GM19099 (cell line): ENCODE data around the gene PRPF6.

Experiments
- POLR2A ChIP-seq: IDR thresholded peaks from 3 replicates; pipeline ENCODE4 v1.6.1; 2011; ENCODE audit warnings: low read depth; ENCODE audit not compliant: insufficient read length; ENCODE audit errors: extremely low read depth

Gene PRPF6

DNA sequence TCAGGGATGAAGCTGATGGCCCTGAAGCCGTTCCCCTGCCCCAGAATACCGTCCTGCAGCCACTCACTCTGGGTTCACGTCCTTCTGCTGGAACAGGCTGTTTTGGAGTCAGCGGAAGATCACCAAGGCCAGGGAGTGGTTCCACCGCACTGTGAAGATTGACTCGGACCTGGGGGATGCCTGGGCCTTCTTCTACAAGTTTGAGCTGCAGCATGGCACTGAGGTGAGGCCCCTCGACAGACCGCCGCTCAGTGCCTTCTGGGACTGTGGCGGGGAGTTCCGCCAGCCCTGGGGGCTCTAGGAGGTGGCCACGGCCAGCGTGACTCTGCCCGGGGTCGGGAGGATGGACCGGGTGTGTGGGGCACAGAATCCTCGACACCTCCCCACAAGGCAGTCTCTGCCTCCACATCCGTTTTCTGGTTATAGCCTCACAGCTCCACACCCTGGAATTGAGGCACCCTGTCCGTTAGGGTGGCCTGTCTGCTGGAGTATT lies 50.9 kb downstream of the PRPF6 start:
- TF ChIP-seq POLR2A: no peak

- TF ChIP-seq POLR2A: no peak
Observed at GRCh38 chr20:64032706-64033624, 52.0 kb downstream of the PRPF6 start.

DNA sequence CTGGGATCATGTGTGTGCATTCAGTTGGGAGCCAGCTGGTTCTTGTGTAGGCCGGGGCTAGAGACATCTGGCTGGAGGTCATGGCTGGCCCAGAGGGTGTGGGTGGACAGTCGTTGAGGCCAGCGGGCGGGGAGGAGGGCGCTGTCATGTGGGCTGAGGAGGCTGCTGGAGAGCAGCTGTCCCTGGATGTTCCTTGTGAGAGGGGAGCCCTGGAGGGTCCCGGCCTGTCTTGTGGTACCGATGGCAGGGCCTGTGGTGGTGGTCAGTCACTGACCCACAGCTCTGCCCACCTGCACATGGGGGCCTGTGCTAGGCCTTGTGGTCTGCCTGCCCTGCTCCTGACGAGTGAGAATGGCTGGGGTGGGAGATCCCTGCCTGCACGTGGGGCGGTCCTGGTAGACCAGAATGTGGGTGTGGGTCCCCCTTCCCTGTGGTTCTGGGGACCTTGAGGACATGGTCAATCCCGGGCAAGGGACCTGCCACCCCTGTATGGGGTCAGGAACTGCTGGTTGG lies 53.1 kb downstream of the PRPF6 start:
- no peak for TF ChIP-seq POLR2A

- no peak for TF ChIP-seq POLR2A
Observed at GRCh38 chr20:64035066-64035932, 54.4 kb downstream of the PRPF6 start.

DNA sequence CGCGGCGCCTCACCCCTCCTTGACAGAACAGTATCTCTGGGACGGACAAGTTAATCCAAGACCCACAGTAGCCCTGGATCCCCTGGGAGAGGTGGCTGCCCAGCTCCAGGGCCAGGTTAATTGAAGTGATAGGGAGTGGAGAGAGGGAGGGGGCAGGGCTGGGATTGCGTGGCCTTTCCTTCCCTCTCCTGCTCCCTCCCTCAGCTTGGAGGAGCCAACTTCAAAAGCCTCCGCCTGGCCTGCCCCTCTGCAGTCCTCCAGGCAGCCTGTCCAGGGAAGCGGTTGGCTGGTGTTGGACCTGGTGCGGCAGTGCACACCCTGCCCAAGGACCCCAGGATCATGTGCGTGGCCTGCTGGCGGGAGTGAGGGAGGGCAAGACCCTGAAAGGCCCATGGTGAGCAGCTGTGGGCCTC lies 55.0 kb downstream of the PRPF6 start, which contains the start of gene C20orf204:
Gene C20orf204 (plus strand): TSS at position 250 of the 413 bp plus-strand sequence. CDS start 142 bp downstream, at position 392.
- peak; percentile 0 for TF ChIP-seq POLR2A

DNA sequence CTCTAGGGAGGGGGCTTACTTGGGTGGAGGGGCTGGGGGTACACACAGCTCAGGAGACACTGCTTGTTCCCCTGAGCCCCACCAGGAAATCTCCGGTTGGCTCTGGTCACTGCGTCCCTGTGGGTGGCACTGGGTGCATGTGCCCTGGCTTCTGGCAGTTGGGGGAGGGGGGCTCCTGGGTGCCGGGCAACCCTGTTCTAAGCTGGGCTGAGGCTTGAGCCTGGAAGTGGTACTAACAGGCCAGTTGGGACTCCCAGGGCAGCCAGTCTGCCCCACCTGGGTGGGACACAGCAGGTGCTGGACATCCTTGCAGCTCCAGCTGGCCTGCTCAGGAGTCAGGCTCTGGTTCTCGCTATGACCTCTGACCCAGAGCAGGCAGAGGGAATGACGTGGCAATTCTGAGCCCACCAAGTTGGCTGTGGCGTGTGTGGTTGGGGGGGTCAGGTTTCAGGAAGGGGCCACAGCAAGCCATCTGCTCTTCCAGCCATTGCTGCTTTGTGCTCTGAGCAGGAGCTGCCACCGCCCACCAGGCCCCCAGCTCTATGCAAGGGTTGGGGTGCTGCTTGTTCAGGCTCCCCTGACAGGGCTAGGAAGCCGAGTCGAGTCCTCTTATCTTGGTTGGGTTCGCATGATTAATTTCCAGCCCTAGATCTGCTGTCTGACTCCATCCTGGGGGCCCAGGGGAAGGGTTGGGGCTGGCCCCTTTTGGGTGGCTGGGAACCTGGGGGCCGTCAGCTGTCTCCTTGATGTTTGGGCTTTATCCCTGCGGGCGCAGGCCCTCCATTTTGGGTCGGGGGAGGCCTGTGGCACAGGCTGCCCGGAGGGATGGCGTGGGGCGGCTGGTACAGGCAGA lies 55.6 kb downstream of the PRPF6 start:
- TF ChIP-seq POLR2A: no peak

GRCh38 chr20:64037199-64037497 lies 56.2 kb downstream of the PRPF6 start:
- no peak for TF ChIP-seq POLR2A

DNA sequence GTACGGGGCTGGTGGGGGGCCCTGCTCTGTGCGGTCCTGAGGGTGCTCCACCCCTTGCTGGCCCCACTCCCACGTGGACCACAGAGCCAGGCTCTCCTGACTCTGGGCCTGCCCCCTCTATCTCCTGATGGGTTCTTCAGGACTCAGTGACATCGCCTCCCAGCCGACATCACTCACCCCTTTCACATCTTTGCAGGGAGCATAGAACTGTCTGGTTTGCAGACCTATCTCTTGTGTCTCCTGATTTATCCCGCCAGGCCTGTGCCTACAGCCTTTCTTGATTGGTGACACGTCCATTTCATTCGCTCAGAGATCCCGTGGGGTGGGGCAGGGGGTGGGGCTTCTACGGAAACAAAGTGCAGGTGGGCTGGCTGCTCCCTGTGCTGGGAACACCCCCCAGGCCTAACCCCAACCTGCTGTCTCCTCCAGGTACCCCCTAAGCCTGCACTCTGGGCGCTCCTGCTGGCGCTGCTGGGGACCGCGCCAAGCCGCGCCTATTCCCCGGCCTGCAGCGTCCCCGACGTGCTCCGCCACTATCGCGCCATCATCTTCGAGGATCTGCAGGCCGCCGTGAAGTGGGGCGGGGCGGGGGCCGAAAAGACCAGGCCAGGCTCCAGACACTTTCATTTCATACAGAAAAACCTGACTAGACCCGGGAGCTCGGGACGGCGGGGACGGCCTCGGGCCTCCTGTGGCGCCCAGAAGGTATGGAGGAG lies 56.7 kb downstream of the PRPF6 start:
- peak; percentile 34 for TF ChIP-seq POLR2A

DNA sequence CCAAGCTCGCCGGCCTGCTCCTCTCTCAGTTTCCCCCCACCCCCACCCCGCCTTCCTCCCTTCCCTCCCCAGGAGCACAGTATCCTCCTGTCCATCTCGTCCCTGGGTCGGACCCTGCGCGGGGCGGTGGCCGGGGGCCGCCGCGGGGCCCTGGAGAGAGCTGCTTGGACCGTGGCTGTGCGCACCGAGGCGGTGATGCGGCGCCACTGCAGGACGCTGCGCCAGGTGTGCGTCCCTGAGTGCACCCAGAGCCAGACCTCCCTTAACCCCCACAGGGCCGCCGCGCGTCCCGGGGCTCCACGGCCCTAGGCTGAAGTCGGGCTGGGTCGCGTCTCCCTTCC lies 57.3 kb downstream of the PRPF6 start:
- peak; percentile 13 for TF ChIP-seq POLR2A

DNA sequence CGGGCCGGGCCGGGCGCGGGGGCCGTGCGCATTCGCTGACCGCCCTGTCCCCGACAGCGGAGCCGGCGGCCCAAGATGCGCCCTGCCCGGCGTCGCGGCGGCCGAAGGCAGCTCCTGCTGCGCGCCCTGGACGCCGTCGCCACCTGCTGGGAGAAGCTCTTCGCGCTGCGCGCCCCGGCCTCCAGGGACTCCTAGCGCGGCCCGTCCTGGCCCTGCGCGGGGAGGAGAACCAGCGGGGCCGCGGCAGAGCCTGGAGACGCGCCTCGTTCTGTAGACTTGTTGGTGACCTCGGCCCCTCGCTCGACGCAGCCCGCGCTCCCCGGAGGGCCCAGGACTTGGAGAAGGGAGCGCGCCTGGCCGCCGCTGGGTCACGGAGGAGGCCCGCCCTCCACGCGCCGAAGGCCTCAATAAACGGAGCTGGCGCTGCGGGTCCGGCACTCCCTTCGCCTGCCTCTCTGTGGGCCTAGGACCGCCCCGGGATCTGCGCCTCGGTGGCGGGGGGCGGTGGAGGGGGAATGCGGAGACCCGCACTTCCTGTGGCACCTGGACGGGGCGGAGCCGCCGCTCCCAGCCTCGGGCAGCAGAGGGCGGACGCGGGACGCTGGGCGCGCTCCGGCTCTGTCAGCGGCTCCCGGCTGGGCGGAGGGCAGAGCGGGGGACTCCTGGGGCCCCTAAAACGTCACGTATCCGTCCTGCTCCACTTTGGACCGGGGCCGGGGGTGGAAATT lies 57.8 kb downstream of the PRPF6 start:
- TF ChIP-seq POLR2A: peak; percentile 45

DNA sequence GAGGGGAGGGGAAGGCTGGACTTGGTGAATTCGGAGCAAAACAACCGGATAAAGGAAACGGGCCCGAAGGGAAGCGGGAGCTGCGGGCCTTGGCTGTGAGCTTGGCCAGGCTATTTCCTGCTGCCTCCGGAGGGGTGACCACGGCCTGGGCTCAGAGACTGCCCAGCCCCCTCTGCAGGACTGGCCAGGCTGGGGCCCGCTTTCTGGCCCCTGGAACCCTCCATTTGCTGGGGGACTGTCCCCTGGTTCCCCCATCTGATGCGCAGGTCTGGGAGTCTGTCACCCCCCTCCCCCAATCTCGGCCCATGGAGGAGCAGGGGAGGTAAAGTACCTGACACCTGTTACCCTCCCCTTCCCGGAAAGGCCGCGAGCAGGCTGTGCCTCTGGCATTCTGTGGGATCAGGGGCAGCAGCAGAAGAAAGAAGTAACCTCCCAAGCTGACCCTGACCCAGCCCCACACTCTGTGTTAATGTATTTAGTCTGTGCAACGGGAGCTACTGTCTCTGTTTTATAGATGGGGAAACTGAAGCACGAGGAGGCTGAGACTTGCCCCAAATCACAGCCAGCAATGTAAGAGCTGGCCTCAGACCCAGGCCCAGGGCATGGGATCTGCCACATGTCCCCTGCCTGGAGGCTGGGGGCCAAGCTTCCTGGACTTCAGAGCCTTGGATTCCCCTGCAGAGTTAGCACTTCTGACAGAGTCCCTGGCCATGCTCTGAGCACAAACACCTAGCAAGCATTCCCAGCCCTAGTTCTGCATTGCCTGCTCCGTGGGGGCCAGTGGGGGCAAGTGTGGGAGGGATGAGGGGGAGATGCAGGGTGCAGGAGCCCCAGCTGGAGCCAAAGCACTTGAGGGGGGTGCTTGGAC lies 58.6 kb downstream of the PRPF6 start:
- no peak for TF ChIP-seq POLR2A
